GM10266 (cell line): ENCODE data around the gene HDAC4.

ENCODE experiments used
- DNase-seq: peaks from one replicate; pipeline ENCODE4 v3.0.0; 2012; ENCODE audit errors: extremely low spot score
- CTCF ChIP-seq: IDR thresholded peaks from 2 replicates; pipeline ENCODE4 v1.5.1; 2012; ENCODE audit warnings: mild to moderate bottlenecking, low read depth; ENCODE audit not compliant: control insufficient read depth, insufficient read depth; ENCODE audit errors: missing control alignments

Gene HDAC4

GRCh38 chr2:239399921-239400595, 762 bp downstream of the HDAC4 start:
- DNase-seq = no peak
- no peak for TF ChIP-seq CTCF

GRCh38 chr2:239399433-239399920, 1.3 kb downstream of the HDAC4 start:
- no peak for DNase-seq
- no peak for TF ChIP-seq CTCF

- no peak for DNase-seq
- no peak for TF ChIP-seq CTCF
Observed at GRCh38 chr2:239398521-239398921, 2.3 kb downstream of the HDAC4 start.

- no peak for DNase-seq
- no peak for TF ChIP-seq CTCF
Observed at GRCh38 chr2:239397931-239398471, 2.8 kb downstream of the HDAC4 start.

- peak; percentile 42 for TF ChIP-seq CTCF
- no peak for DNase-seq
Observed at GRCh38 chr2:239396881-239397681, 3.7 kb downstream of the HDAC4 start.

- no peak for DNase-seq
- no peak for TF ChIP-seq CTCF
Observed at GRCh38 chr2:239395524-239395923, 5.3 kb downstream of the HDAC4 start.
